ENCODE results near the gene RBMS3. TPM values are rescaled to one million over a fixed set of nuclear protein-coding genes. Genes with fewer than 3 reads are reported as not detected.

RBMS3 gene
- total RNA-seq, 1 experiment from 2014 or later: 8.7 TPM

DNA sequence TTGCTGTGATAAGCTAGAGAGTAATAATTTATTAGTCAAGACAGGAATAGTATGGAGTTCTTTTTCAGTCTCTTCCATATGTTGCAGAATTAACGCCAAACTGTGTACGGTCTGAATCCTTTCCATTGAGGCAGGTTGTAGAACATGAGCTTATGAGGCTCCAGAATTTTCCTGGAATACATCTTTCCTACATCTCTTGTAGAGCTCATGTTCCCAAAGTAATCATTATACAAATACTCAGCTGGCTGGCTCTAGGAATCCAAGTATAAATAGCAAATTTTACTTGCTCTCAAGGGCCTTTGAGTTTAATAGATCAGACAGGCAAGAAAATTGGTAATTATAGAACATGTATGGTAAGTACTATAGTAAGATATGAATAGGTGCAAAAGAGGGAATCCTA is 419.4 kb downstream of the RBMS3 start (continued):
- TF ChIP-seq E2F1 (CRISPR knock-in tag; IDR thresholded peaks at IDR 0.05) (no peak), USF2 (CRISPR knock-in tag; IDR thresholded peaks at IDR 0.05) (no peak), SMAD3 (CRISPR knock-in tag; IDR thresholded peaks at IDR 0.05; ENCODE audit: borderline replicate concordance) (no peak), CREM (CRISPR knock-in tag; IDR thresholded peaks at IDR 0.05) (no peak), ZNF121 (CRISPR knock-in tag; IDR thresholded peaks at IDR 0.05) (no peak), PRRX2 (CRISPR knock-in tag; IDR thresholded peaks at IDR 0.05) (no peak), ATF2 (CRISPR knock-in tag; IDR thresholded peaks at IDR 0.05; ENCODE audit: borderline replicate concordance, low read depth) (no peak), JUN (CRISPR knock-in tag; IDR thresholded peaks at IDR 0.05) (no peak), MXD4 (CRISPR knock-in tag; IDR thresholded peaks at IDR 0.05; ENCODE audit: borderline replicate concordance) (no peak), ESRRA (CRISPR knock-in tag; IDR thresholded peaks at IDR 0.05; ENCODE audit: borderline replicate concordance) (no peak)
- TF ChIP-seq, protein P1, sequence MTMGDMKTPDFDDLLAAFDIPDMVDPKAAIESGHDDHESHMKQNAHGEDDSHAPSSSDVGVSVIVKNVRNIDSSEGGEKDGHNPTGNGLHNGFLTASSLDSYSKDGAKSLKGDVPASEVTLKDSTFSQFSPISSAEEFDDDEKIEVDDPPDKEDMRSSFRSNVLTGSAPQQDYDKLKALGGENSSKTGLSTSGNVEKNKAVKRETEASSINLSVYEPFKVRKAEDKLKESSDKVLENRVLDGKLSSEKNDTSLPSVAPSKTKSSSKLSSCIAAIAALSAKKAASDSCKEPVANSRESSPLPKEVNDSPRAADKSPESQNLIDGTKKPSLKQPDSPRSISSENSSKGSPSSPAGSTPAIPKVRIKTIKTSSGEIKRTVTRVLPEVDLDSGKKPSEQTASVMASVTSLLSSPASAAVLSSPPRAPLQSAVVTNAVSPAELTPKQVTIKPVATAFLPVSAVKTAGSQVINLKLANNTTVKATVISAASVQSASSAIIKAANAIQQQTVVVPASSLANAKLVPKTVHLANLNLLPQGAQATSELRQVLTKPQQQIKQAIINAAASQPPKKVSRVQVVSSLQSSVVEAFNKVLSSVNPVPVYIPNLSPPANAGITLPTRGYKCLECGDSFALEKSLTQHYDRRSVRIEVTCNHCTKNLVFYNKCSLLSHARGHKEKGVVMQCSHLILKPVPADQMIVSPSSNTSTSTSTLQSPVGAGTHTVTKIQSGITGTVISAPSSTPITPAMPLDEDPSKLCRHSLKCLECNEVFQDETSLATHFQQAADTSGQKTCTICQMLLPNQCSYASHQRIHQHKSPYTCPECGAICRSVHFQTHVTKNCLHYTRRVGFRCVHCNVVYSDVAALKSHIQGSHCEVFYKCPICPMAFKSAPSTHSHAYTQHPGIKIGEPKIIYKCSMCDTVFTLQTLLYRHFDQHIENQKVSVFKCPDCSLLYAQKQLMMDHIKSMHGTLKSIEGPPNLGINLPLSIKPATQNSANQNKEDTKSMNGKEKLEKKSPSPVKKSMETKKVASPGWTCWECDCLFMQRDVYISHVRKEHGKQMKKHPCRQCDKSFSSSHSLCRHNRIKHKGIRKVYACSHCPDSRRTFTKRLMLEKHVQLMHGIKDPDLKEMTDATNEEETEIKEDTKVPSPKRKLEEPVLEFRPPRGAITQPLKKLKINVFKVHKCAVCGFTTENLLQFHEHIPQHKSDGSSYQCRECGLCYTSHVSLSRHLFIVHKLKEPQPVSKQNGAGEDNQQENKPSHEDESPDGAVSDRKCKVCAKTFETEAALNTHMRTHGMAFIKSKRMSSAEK (CRISPR knock-in tag; IDR thresholded peaks at IDR 0.05; ENCODE audit: borderline replicate concordance): no peak

DNA sequence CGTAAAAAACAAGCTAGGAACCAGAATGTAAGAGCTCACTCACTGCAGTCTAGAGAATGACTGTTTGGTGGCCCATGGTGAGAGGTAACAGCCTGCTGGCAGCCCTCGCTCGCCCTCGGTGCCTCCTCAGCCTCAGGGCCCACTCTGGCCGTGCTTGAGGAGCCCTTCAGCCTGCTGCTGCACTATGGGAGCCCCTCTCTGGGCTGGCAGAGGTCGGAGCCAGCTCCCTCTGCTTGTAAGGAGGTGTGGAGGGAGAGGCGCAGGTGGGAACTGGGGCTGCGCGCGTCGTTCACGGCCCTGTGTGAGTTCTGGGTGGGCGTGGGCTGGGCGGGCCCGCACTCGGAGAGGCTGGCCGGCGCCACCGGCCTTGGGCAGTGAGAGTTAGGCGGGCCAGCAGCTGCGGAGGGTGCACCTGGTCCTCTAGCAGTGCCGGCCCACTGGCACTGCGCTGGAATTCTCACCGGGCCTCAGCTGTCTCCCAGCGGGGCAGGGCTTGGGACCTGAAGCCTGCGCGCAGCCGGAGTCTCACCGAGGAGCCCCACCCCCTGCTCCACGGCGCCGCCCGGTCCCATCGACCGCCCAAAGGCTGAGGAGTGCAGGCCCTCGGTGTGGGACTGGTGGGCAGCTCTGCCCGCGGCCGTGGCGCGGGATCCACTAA is 420.6 kb downstream of the RBMS3 start:
- Mint-ChIP-seq H3K36me3 (peaks cover 23% of the 10 kb centered on the region), H3K4me3 (no peak overlapping the region), H3K4me1 (peaks cover 19% of the 10 kb centered on the region), H3K27me3 (ENCODE audit: low read depth) (no peaks in the 10 kb centered on the region), H3K27ac (no peak overlapping the region), H3K9me3 (peaks cover 29% of the 10 kb centered on the region)
- DNase-seq (ENCODE audit: low spot score) (no peak), ATAC-seq (no peak)
- TF ChIP-seq ATF1 (CRISPR knock-in tag; IDR thresholded peaks at IDR 0.05) (no peak), SMAD3 (CRISPR knock-in tag; IDR thresholded peaks at IDR 0.05; ENCODE audit: borderline replicate concordance) (no peak), CDX4 (CRISPR knock-in tag; IDR thresholded peaks at IDR 0.05; ENCODE audit: borderline replicate concordance) (no peak), ZNF396 (CRISPR knock-in tag; IDR thresholded peaks at IDR 0.05; ENCODE audit: borderline replicate concordance) (no peak), GTF2I (CRISPR knock-in tag; conservative IDR thresholded peaks at IDR 0.05) (no peak), NR3C1 (CRISPR knock-in tag; conservative IDR thresholded peaks at IDR 0.05; ENCODE audit: low read depth) (no peak), ZNF671 (CRISPR knock-in tag; IDR thresholded peaks at IDR 0.05) (no peak)
- TF ChIP-seq, protein P2, sequence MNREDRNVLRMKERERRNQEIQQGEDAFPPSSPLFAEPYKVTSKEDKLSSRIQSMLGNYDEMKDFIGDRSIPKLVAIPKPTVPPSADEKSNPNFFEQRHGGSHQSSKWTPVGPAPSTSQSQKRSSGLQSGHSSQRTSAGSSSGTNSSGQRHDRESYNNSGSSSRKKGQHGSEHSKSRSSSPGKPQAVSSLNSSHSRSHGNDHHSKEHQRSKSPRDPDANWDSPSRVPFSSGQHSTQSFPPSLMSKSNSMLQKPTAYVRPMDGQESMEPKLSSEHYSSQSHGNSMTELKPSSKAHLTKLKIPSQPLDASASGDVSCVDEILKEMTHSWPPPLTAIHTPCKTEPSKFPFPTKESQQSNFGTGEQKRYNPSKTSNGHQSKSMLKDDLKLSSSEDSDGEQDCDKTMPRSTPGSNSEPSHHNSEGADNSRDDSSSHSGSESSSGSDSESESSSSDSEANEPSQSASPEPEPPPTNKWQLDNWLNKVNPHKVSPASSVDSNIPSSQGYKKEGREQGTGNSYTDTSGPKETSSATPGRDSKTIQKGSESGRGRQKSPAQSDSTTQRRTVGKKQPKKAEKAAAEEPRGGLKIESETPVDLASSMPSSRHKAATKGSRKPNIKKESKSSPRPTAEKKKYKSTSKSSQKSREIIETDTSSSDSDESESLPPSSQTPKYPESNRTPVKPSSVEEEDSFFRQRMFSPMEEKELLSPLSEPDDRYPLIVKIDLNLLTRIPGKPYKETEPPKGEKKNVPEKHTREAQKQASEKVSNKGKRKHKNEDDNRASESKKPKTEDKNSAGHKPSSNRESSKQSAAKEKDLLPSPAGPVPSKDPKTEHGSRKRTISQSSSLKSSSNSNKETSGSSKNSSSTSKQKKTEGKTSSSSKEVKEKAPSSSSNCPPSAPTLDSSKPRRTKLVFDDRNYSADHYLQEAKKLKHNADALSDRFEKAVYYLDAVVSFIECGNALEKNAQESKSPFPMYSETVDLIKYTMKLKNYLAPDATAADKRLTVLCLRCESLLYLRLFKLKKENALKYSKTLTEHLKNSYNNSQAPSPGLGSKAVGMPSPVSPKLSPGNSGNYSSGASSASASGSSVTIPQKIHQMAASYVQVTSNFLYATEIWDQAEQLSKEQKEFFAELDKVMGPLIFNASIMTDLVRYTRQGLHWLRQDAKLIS (CRISPR knock-in tag; IDR thresholded peaks at IDR 0.05; ENCODE audit: borderline replicate concordance): no peak
- ChIA-PET POLR2A (no interaction called here), CTCF (no interaction called here)

All from WTC11 (cell line).